H9 (cell line): ENCODE measurements around the gene HOXA4. TPM values are rescaled to one million over a fixed set of nuclear protein-coding genes. Genes with fewer than 3 reads are reported as not detected.

ENCODE experiments used
- DNase-seq: peaks from one replicate; pipeline ENCODE4 v3.0.0-alpha.2; 2017
- H2AFZ ChIP-seq: one replicate; pipeline ENCODE4 v1.6.1; 2013; ENCODE audit warnings: mild to moderate bottlenecking, low read length, control low read depth, moderate library complexity
- H2AK5ac ChIP-seq: 2 replicates; pipeline ENCODE4 v1.6.1; 2013; ENCODE audit warnings: low read length, control low read depth, mixed read lengths; ENCODE audit not compliant: insufficient read length
- H2BK120ac ChIP-seq: one replicate; pipeline ENCODE4 v1.6.1; 2013; ENCODE audit warnings: low read depth, mild to moderate bottlenecking, low read length, control low read depth, inconsistent platforms; ENCODE audit not compliant: poor library complexity, severe bottlenecking
- H2BK12ac ChIP-seq: 2 replicates; pipeline ENCODE4 v1.6.1; 2013; ENCODE audit warnings: low read length, control low read depth, mixed read lengths, low read depth; ENCODE audit not compliant: insufficient read length
- H2BK15ac ChIP-seq: 2 replicates; pipeline ENCODE4 v1.6.1; 2013; ENCODE audit warnings: low read depth, low read length, control low read depth
- H2BK20ac ChIP-seq: one replicate; pipeline ENCODE4 v1.6.1; 2013; ENCODE audit warnings: low read depth, mild to moderate bottlenecking, low read length, control low read depth, inconsistent platforms; ENCODE audit not compliant: poor library complexity, severe bottlenecking
- H2BK5ac ChIP-seq: 2 replicates; pipeline ENCODE4 v1.6.1; 2013; ENCODE audit warnings: low read length, control low read depth, mixed read lengths; ENCODE audit not compliant: insufficient read length
- H3K14ac ChIP-seq: 2 replicates; pipeline ENCODE4 v1.6.1; 2013; ENCODE audit warnings: low read length, control low read depth; ENCODE audit not compliant: insufficient read depth
- H3K18ac ChIP-seq: 2 replicates; pipeline ENCODE4 v1.6.1; 2013; ENCODE audit warnings: low read depth, mild to moderate bottlenecking, mixed read lengths, low read length, control low read depth; ENCODE audit not compliant: insufficient read length
- H3K23ac ChIP-seq: 2 replicates; pipeline ENCODE4 v1.6.1; 2013; ENCODE audit warnings: low read length, control low read depth, mixed read lengths, low read depth; ENCODE audit not compliant: insufficient read length
- H3K23me2 ChIP-seq: 2 replicates; pipeline ENCODE4 v1.6.1; 2013; ENCODE audit warnings: low read depth, mild to moderate bottlenecking, mixed read lengths, low read length, control low read depth; ENCODE audit not compliant: insufficient read length, poor library complexity, severe bottlenecking
- H3K27ac ChIP-seq: 2 replicates; pipeline ENCODE4 v1.5.1; 2013; ENCODE audit warnings: low read length, control low read depth, mixed read lengths, low read depth; ENCODE audit not compliant: insufficient read length
- H3K27me3 ChIP-seq: 2 replicates; pipeline ENCODE4 v1.6.1; 2013; ENCODE audit warnings: low read length, control low read depth, inconsistent platforms; ENCODE audit not compliant: insufficient read depth
- H3K4ac ChIP-seq: 2 replicates; pipeline ENCODE4 v1.6.1; 2013; ENCODE audit warnings: low read depth, mild to moderate bottlenecking, control low read depth, inconsistent platforms, low read length, moderate library complexity
- H3K4me1 ChIP-seq: 2 replicates; pipeline ENCODE4 v1.6.1; 2013; ENCODE audit warnings: low read length, control low read depth, inconsistent platforms; ENCODE audit not compliant: insufficient read depth
- H3K4me2 ChIP-seq: 2 replicates; pipeline ENCODE4 v1.6.1; 2013; ENCODE audit warnings: low read length, control low read depth, mixed read lengths; ENCODE audit not compliant: insufficient read length, insufficient read depth
- H3K56ac ChIP-seq: 2 replicates; pipeline ENCODE4 v1.6.1; 2013; ENCODE audit warnings: low read depth, mild to moderate bottlenecking, mixed read lengths, low read length, control low read depth; ENCODE audit not compliant: insufficient read length
- H3K79me1 ChIP-seq: 2 replicates; pipeline ENCODE4 v1.6.1; 2013; ENCODE audit warnings: low read depth, mild to moderate bottlenecking, moderate library complexity, low read length, control low read depth, inconsistent platforms; ENCODE audit not compliant: insufficient read depth, poor library complexity, severe bottlenecking
- H3K79me2 ChIP-seq: 2 replicates; pipeline ENCODE4 v1.6.1; 2013; ENCODE audit warnings: low read length, control low read depth, inconsistent platforms; ENCODE audit not compliant: insufficient read depth
- H3K9ac ChIP-seq: 2 replicates; pipeline ENCODE4 v1.6.1; 2013; ENCODE audit warnings: low read length, control low read depth, mixed read lengths; ENCODE audit not compliant: insufficient read length; ENCODE audit errors: extremely low read depth
- H3K9me3 ChIP-seq: one replicate; pipeline ENCODE4 v1.6.1; 2013; ENCODE audit warnings: low read depth, low read length, inconsistent platforms; ENCODE audit not compliant: control insufficient read depth
- H3T11ph ChIP-seq: one replicate; pipeline ENCODE4 v1.6.1; 2013; ENCODE audit warnings: mild to moderate bottlenecking, low read length, control low read depth, inconsistent platforms
- H4K20me1 ChIP-seq: one replicate; pipeline ENCODE4 v1.6.1; 2013; ENCODE audit not compliant: control insufficient read depth, insufficient read length, insufficient read depth
- H4K5ac ChIP-seq: 2 replicates; pipeline ENCODE4 v1.6.1; 2013; ENCODE audit warnings: low read depth, mild to moderate bottlenecking, mixed read lengths, low read length, control low read depth; ENCODE audit not compliant: insufficient read length
- H4K8ac ChIP-seq: replicated peaks from 2 replicates; pipeline ENCODE4 v1.6.1; 2013; ENCODE audit warnings: low read length, control low read depth, mixed read lengths, low read depth; ENCODE audit not compliant: insufficient read length
- H4K91ac ChIP-seq: 2 replicates; pipeline ENCODE4 v1.6.1; 2013; ENCODE audit warnings: low read depth, mild to moderate bottlenecking, moderate library complexity, mixed read lengths, low read length, control low read depth; ENCODE audit not compliant: insufficient read length
- H3K27ac Mint-ChIP-seq, 3 experiments: 2 replicates in 2 of 3; 3 replicates in 1 of 3; pipeline ENCODE4 v1.8.0; 2020 to 2021; ENCODE audit warnings: mixed read lengths in 3 of 3, mild to moderate bottlenecking in 1 of 3, moderate library complexity in 1 of 3
- H3K27me3 Mint-ChIP-seq: 2 replicates; pipeline ENCODE4 v1.8.0; 2021; ENCODE audit warnings: low read depth, mild to moderate bottlenecking, moderate library complexity, mixed read lengths
- H3K36me3 Mint-ChIP-seq, 3 experiments: 2 replicates in 2 of 3; 3 replicates in 1 of 3; pipeline ENCODE4 v1.8.0; 2020 to 2021; ENCODE audit warnings: low read depth in 3 of 3, mixed read lengths in 3 of 3; ENCODE audit not compliant: insufficient read depth in 1 of 3
- H3K4me1 Mint-ChIP-seq, 2 experiments: 2 replicates each; pipeline ENCODE4 v1.8.0; 2020; ENCODE audit warnings: mixed read lengths in 2 of 2
- H3K4me3 Mint-ChIP-seq, 2 experiments: 2 replicates in 1 of 2; 3 replicates in 1 of 2; pipeline ENCODE4 v1.8.0; 2020 to 2021; ENCODE audit warnings: mild to moderate bottlenecking in 2 of 2, mixed read lengths in 2 of 2, moderate library complexity in 1 of 2
- H3K9me3 Mint-ChIP-seq, 2 experiments: 2 replicates in 1 of 2; 3 replicates in 1 of 2; pipeline ENCODE4 v1.8.0; 2020; ENCODE audit warnings: mild to moderate bottlenecking in 2 of 2, mixed read lengths in 2 of 2, moderate library complexity in 1 of 2
- WGBS: extraction: QIAGEN DNeasy Blood & Tissue Kit; methylation state at CpG from one replicate; pipeline ENCODE4 v1.1.7; 2013; ENCODE audit warnings: missing lambda C conversion rate, low lambda C conversion rate, mixed read lengths; ENCODE audit not compliant: insufficient read length; ENCODE audit errors: extremely low coverage; 5-methylcytosine and 5-hydroxymethylcytosine counted together
- total RNA-seq: library from RNA; stranded (reverse); gene quantifications from 2 replicates; pipeline ENCODE4 v1.2.1, GENCODE V29; 2021
- TF ChIP-seq, protein P1 (sequence below): fragments of 200-600 bp; sonication (generic); conservative IDR thresholded peaks from 3 replicates; pipeline ENCODE4 v1.8.0; 2021; ENCODE audit warnings: antibody characterized with exemption, mild to moderate bottlenecking

The HOXA4 gene
- total RNA-seq, 1 experiment from 2014 or later, result not detected

GRCh38 chr7:27162561-27163287, 32.2 kb upstream of the HOXA4 start:
- Histone ChIP-seq H3K4ac (no peak overlapping the region), H3K9ac (no peak overlapping the region), H2BK12ac (no peak overlapping the region), H3K4me1 (no peaks in the 10 kb centered on the region), H2AK5ac (no peak overlapping the region), H3K56ac (no peak overlapping the region), H2AFZ (no peak overlapping the region), H4K8ac (no peak overlapping the region), H4K91ac (no peak overlapping the region), H3K79me1 (no peaks in the 10 kb centered on the region), H2BK5ac (no peak overlapping the region), H4K5ac (no peak overlapping the region), H3K79me2 (no peaks in the 10 kb centered on the region), H2BK20ac (no peak overlapping the region), H3K27me3 (peaks cover 97% of the 10 kb centered on the region), H2BK120ac (no peak overlapping the region), H3K9me3 (no peaks in the 10 kb centered on the region), H3K23ac (no peak overlapping the region), H3K23me2 (no peaks in the 10 kb centered on the region), H4K20me1 (no peaks in the 10 kb centered on the region), H3K4me2 (no peak overlapping the region), H3K18ac (no peak overlapping the region), H3K14ac (no peak overlapping the region), H3K27ac (no peak overlapping the region), H2BK15ac (no peak overlapping the region), H3T11ph (no peak overlapping the region)
- no peak for DNase-seq
- H3K4me1 Mint-ChIP-seq, result peaks cover 0 to 12% of the 10 kb centered on the region in 2 experiments; a peak in 3 of 4 replicates
- no CpG with 5 or more reads among the region's 7 CpGs for WGBS
- peaks cover 7 to 13% of the 10 kb centered on the region in 2 experiments for H3K9me3 Mint-ChIP-seq
- H3K27me3 Mint-ChIP-seq, result peaks cover 98% of the 10 kb centered on the region
- TF ChIP-seq, protein P1, sequence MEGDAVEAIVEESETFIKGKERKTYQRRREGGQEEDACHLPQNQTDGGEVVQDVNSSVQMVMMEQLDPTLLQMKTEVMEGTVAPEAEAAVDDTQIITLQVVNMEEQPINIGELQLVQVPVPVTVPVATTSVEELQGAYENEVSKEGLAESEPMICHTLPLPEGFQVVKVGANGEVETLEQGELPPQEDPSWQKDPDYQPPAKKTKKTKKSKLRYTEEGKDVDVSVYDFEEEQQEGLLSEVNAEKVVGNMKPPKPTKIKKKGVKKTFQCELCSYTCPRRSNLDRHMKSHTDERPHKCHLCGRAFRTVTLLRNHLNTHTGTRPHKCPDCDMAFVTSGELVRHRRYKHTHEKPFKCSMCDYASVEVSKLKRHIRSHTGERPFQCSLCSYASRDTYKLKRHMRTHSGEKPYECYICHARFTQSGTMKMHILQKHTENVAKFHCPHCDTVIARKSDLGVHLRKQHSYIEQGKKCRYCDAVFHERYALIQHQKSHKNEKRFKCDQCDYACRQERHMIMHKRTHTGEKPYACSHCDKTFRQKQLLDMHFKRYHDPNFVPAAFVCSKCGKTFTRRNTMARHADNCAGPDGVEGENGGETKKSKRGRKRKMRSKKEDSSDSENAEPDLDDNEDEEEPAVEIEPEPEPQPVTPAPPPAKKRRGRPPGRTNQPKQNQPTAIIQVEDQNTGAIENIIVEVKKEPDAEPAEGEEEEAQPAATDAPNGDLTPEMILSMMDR, result no peak
- no peaks in the 10 kb centered on the region; a peak in 1 of 7 replicates for H3K36me3 Mint-ChIP-seq
- no peak overlapping the region for H3K4me3 Mint-ChIP-seq
- no peak overlapping the region for H3K27ac Mint-ChIP-seq
